Activated gamma-delta T cell (primary cell): ENCODE measurements around the gene MED12L.
"Not testable (repeated sequence)": the region's sequence is repeated elsewhere in the genome, so short reads cannot be mapped to it uniquely, and the experiment has no call there.

Experiments used
- DNase-seq: peaks from one replicate; lab custom pipeline; 2025; lab: John Stamatoyannopoulos, UW

The MED12L gene

DNA sequence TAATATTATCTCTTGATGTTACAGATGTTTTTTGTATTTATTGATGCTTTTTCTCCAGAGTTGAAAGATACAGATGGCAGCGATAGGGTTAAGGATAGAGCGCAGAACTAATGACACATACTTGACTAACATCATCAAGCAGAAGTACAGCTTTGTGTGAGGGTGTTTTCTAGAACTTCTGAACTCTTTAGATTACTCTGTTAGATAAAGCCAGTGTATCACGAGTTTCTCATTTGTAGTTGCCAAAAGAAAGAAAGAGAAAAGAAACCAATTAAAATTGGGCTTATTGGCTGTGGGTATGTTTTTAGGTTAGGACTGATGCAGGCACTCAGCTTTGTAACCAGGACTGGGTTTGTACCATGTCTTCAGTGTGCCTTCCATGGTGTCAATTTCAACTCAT lies 124.2 kb downstream of the MED12L start:
- DNase-seq, result no peak

DNA sequence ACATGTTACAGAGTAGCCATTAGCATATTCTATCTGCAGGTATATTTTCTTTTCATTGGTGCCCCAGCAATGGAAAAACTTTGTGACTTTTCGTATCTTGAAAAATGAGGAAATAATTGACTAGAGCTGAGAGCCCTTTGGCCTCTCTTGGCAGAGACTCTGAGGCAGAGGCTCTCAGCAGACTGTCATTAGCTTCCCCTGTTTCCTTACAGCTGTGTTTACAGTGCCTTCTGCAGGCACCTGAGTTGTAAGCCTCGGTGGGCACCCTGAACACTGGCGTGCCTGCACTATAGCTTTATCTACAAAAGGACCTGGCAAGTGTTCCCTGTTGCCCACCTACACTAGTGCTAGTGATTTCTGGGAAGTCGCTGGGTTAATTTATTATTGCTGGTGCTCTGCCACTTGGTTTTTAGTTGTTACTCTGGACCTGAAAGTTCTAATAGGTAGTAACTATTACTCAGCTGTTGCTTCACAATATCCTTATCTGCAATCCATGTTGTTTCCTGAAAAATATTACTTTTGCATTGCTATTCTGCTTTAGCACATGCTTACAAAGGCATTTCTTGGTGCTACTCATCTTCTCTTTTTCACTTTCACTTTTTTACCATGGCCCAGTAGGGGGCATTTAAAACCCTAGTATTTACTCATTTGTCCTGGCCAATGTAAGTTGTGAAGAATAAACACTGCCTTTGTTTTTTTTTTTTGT lies 125.4 kb downstream of the MED12L start:
- no peak for DNase-seq

DNA sequence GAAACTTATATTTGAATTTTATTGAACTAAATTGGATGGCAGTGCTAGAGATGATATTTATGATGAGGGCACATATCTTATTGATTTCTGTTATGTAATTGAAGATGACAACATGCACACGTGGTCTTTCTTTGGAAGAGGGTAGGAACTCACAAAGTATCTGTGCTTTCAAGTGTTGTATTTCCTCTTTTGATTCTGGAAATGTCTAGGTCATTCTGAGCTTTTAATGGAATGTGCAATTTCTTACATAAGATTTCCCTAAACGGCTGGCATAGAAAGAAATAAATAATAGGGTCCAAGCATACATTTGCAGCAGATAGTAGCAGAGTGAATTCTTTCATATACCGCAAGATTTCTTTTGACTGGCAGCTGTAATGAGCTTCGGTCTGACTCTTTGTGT lies 127.7 kb downstream of the MED12L start:
- DNase-seq, result no peak

DNA sequence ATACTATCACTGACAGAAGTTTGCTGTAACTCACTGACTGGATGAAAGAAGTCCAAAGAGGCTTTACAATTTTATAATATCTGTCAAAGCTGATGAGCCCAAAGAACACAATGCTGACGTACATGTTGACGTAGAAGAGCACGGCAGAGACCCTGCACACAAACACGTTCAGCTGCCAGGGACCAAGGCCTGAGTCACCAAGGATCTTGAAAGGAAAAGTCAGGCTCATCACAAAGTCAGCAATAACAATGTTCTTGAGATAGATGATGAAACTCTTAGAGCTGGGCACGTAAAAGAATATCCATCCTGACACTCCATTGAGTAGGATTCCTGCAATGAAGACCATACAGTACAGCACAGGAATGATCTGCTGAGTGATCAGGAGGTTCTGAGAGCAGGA lies 128.4 kb downstream of the MED12L start:
- no peak for DNase-seq

DNA sequence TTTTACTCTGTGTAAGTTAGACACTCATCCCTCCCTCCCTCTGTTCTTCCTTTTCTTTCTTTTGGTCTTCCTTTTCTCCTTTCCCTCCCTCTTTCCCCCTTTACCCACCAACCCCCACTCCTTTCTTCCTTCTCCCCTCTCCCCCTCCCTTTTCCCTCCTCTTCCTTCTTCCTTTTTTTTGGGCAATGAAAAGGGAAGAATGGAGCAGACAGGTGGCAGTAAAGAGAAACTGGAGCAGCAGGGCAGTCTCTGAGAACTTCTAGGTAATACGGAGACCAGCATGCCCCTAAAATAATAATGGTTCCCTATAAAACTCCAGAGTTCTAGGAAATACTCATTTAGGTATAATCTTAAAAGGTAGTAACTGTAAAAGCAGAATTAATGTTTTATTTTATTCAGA lies 129.0 kb downstream of the MED12L start:
- DNase-seq, result no peak

DNA sequence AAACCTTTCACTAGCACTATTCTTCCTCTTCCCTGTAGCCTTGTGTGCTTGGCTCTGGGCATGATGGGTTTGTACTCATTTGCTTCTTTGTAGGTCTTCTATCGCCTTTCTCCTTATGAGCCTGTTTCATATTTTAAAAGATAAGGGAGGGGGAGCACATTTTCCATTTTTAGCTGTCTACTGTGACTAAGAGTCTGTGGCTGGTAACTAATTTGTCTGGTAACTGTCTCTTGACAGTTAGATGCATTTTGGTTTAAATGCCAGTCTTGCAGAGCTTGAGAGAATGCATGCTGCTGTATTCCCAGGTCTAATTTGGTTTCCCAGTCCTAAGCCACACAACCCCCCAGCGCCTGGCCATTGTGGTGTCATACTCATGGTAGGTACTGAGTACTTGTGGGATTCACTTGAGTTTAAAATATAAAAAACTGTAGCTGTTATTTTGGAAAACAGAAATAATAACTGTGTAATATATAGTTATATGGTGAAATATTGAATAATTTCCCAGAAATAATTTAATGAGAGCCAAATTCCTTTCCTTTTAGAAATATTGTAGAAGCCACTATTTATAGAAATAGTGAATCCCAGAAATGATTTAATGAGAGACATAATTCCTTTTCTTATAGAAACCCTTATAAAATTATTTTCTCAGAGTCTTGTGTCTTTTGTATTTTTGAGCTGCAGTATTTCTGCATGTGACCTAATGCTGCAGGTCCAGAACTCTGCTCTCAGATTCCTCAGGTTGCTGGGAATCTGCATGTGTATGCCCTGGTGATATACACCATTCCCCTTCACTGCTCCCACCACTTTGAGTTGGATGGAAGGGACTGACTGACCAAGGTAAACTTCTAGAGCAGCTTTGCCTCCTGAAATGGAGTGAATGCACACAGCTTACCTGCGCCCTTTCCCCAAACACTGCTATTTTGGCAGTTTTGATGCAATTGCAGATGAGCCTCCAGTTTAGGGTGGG lies 131.5 kb downstream of the MED12L start:
- DNase-seq, result no peak

DNA sequence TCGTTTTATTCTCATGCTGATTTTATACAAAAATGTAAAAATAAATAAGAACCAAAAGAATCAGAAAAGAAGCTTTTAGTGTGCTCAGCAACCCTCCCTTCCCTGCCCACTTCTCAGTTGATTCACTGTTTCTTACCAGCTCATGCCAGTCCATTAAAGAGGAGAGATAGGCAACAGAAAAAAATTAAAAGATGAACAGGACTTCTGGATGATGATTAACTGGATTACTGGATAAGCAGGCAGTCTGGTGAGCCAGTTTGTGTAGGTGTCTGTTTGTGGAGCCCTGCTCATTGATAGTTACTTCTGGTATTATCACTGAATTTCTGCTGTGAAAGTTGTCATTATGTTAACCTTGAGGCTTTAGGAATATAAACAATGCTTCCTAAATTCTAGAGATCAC lies 132.7 kb downstream of the MED12L start:
- no peak for DNase-seq

DNA sequence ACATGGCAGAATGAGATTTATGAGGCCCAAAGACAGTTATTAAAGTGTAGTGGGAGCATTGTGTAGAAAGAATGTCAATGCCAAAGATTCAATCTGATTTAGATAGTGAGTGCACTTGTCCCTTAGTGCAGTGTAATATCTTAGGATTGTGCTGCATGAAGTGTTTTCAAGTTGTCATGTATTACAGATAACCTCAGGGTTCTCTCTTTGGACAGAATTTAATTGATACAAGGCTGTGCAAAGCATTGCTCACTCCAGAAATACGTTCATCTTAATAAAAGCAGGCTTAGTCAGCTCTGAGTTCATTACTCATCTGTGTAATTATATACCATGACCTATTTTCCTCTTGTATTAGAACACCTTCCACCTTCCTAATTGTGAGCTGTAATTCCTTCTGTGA lies 133.6 kb downstream of the MED12L start:
- DNase-seq, result no peak

DNA sequence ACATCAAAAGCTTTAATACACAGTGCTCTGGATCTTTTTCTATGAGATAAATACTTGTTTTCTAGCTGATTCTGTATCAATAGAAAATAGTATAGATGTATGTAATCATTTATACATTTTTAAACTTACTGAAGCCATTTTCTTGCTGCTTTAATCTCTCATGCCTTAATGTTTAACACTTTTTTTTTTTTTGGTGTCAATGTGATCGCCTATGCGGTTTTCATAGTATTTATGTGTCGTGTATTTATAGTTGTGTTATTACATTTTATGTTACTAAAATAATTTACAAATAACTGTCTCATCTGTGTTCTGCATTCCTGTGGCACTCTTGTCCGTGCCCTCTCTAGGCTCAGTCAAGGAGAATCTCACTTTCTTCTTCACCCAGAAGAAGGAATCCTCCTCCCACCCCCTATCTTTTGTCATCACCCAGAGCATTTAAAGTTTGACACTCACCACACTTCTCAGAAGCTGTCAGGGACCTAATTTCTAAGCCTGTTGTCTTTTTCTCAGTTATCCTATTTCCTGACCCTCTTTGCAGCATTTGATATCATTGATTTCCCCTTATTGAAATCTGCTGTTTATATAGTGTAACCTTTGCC lies 138.9 kb downstream of the MED12L start:
- DNase-seq, result no peak

DNA sequence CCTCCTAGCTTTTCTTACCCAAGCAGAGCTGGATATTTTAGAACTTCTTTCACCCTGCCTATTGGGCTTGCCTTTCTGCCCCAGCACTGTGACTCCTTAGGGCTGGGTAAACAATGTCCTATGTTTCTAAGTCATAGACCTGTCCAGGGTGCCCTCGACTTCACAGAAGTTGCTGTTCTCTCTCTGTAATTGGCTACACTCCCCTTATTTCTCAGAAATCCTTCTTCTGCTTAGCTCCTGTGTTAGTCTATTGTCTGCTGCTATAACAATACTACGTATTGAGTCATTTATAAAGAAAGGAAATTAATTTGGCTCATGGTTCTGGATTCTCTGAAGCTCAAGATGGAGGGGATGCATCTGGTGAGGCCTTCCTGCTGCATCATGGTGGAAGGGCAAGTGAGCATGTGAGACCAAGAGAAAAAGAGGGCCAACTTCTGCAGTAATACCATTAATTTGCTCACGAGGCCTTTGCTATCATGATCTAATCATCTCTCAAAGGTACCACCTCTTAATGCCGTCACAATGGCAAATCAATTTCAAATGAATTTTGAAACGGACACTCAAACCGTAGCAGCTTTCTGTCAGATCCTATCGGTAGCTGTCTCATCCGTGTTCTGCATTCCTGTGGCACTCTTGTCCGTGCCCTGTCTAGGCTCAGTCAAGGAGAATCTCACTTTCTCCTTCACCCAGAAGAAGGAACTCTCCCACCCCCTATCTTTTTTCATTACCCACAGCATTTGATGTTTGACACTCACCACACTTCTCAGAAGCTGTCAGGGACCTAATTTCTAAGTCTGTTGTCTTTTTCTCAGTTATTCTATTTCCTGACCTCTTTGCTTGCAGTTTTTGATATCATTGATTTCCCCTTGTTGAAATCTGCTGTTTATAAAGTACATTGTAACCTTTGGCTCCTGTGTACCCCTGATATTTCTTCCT lies 139.8 kb downstream of the MED12L start:
- DNase-seq, result no peak

DNA sequence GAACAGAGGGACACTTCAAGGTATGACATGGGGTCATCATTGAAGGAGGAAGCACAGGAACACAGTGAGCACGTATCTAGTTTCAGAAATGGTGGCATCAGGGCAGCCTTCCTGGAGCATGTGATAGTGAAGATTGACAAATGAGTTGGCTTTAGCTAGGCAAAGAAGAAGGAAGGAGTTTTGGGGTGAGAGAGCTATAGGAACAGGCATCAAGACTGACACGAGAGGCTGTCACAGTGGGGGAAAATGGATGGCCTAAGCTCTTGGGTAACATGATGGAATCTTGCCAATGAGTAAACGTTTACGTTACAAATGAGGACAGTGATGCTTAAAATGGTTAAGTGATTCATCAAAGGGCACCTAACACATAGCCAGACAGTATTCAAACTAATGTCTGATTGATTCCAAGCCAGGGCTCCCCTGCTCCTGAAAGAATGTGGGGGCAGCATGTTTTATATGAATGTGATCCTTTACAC lies 140.7 kb downstream of the MED12L start:
- DNase-seq, result no peak

DNA sequence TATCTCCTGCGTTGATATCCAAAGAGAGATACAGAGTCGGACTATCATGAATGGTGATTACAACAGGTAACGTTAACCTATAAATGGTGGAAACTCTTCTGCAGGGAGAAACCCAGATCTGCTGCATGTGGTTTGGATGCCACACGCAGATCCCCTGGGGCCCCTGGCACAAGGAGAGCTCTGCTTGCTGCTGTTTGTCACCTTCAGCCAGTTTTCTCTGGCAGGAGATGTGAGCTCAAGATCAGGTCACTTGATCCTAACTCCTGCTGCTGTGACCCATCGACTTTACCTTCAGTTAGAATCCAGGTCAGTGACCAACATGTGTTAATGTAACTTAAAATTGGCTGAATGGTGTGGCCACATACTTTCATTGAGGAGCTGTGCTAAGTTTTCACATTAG lies 141.4 kb downstream of the MED12L start:
- no peak for DNase-seq

DNA sequence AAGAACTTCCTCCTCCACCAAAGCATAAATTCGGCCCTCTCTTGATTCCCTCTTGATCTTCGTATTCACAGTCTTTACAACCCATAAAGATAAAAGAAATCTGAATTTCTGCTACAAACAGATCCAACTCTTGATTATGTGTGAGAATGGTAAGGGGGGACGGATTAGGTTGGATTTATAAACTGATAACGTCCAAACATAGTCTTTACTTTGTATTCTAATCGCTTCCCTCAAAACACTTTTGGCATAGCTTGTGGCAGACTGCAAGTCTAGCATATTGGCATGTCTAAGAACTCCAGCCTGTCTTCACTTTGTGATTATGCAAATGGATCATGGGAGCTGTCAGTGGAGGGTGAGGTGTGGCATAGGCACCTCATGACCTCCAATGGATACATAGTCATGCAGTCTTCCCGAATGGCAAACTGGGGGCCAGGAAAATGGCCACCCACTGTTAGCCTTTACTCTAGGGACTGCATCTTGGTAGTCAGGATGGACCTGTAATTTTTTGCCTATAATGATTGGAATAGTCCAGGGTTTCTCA lies 141.9 kb downstream of the MED12L start:
- no peak for DNase-seq

DNA sequence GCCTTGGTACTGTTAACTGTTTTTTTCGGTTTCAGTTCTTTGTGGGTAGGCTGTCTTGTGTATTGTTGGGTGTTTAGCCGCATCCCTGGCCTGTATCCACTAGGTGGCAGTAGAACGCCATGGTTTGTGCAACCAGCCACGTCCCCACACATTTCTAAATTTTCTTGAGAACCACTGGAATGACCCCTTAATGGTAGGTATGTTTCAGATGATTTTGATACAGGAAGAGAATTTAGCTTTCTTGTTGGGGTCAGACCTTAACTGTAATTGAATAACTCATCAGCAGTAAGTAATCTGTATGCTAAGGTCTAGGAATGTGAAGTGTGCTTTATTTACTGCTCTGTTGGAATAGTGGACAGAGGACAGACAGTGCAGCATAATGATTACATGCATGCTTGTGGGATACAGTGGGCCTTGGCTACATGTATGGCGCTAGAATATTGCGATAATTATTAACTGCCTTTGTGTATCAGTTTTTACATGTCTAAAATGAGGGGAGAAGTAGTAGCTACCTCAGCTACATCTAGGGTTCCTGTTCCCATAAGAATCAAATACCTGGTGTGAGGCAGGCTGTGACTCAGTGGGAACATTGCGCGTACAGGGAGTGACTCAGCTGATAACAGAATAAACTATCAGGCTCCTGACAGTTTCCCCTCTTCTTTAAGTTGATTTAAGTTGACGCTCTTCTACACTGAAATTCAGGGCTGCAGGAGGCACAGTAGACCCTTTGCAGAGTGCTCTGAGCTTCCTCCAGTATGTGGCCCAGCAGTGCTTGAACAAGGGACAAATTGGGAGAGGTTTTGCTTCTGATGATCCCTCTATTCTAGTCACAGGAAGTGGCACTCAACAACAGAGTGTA lies 142.6 kb downstream of the MED12L start:
- DNase-seq, result no peak

DNA sequence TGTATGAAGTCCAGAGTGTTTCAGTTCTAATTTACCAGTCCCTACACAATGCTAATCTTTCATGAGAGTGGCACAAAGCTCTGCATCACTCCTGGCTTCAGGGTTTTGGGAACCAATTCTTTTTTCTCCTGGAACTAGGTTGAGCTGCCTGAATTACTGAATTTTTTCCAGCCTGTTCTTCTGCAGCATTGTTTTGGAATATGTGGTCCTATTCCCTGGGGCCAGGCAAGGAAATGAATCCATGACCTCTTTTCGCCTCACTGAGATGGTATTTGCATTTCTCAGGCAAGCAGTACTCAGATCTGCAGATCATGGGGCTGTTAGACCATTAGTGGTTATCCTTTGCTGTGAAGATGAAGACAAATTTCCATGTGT lies 143.2 kb downstream of the MED12L start:
- DNase-seq, result no peak

DNA sequence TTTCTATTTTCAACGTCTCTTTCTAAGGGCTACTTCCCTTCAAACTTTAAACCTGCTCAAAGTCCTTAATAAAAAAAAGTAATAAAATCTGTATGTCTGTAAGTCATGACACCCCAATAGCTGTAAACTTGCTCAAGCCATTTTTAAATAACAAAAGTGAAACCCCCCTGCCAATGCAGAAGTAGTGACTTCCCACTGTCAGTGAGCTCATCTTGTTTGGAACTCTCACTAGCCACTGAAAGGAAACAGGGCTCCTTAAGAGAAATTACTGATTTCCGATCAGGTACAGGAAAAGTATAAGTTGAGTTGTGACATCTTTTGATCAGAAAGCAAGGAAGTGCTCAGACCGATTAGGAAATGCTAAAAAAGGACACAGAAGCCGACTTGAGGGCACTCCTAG lies 145.2 kb downstream of the MED12L start:
- no peak for DNase-seq

DNA sequence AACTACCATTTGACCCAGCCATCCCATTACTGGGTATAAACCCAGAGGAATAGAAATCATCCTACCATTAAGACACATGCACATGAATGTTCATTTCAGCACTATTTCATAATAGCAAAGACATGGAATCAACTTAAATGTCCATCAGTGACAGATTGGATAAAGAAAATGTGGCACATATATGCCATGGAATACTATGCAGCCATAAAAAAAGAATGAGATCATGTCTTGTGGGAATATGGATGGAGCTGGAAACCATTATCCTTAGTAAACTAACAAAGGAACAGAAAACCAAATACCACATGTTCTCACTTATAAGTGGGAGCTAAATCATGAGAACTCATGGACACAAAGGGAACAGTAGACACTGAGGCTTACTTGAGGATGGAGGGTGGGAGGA lies 146.9 kb downstream of the MED12L start:
- DNase-seq, result not testable (repeated sequence)

DNA sequence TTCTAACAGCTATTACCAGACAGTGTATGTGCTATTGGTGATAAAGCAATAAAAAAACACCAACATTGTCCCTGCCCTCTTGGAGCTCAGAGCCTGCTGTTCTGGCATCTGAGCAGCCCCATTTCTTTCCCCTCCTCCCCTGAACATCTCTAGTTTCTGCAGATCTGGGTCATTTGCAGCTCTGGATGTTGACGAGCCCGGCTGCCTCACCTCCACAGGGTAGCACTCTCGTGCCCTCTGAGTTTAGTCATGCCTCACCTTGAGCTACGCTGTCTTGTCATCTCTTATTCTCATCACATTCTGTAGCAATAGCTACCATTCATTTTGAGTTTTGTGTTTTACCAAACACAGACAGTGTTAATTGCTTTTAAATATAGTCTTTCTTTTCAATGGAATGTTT lies 147.5 kb downstream of the MED12L start:
- DNase-seq, result no peak

DNA sequence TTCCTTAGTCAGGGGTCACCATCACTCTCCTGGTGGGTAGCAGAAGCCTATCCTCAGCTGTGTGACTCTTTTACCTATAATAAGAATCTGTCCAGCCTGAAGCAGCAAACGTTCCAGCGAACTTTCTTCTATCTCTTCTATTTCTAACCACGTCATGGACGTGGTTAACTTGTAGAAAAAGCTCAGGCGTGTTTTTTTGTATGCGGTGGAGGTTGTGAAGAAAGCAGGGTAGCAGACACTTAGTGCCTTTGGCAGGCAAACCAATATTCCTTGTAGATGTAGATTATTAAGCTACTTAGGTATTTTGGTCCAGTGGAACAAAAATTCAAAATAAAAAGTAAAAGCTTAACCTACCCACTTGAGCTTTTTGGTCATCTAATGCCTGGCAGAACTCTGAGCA lies 149.4 kb downstream of the MED12L start:
- DNase-seq, result no peak

DNA sequence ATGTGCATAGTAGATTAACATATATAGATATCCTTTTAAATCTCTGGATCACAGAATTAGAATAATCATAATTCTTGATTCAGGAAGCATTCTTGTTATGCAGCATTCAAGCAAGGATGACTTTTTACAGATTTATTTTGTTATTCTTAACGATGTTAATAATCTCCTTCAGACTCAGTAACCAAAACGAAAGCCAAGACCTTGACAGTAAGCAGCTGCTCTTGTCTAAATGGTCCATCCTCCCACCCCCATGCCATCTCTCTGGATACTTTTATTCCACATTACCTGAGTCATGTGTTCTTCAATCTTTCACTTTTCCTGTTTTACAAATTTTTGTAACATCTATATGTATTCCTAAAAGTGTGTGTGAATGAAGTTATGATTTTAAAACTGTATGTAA lies 150.9 kb downstream of the MED12L start:
- DNase-seq, result no peak
